H1 (cell line): ENCODE data around the gene SLIT3. TPM values are rescaled to one million over a fixed set of nuclear protein-coding genes. Genes with fewer than 3 reads are reported as not detected.

Experiments used
- ATF2 ChIP-seq: IDR thresholded peaks from 2 replicates; pipeline ENCODE4 v1.6.1; 2012; ENCODE audit warnings: low read length, inconsistent platforms
- CREB1 ChIP-seq: IDR thresholded peaks from 2 replicates; pipeline ENCODE4 v1.6.1; 2012; ENCODE audit warnings: inconsistent platforms
- CTBP2 ChIP-seq: IDR thresholded peaks from 2 replicates; pipeline ENCODE4 v1.7.0; 2011; ENCODE audit warnings: borderline replicate concordance, mild to moderate bottlenecking, moderate library complexity, mixed read lengths, low read length; ENCODE audit not compliant: insufficient read depth, insufficient read length
- MAX ChIP-seq: IDR thresholded peaks from 2 replicates; pipeline ENCODE4 v1.6.1; 2012; ENCODE audit warnings: inconsistent platforms
- NANOG ChIP-seq: IDR thresholded peaks from 2 replicates; pipeline ENCODE4 v1.6.1; 2011; ENCODE audit warnings: low read length, low read depth, mild to moderate bottlenecking, inconsistent platforms; ENCODE audit not compliant: insufficient read depth, poor library complexity, severe bottlenecking
- SP2 ChIP-seq: IDR thresholded peaks from 2 replicates; pipeline ENCODE4 v1.6.1; 2012; ENCODE audit warnings: mild to moderate bottlenecking, low read length, inconsistent platforms
- ZNF274 ChIP-seq: IDR thresholded peaks from 2 replicates; pipeline ENCODE4 v1.7.0; 2012; ENCODE audit warnings: low read length, borderline replicate concordance; ENCODE audit errors: extremely low read depth
- polyA plus RNA-seq, 7 experiments: library from polyadenylated mRNA; depleted of rRNA in 3 of 7; stranded (reverse) in 5 of 7; unstranded in 2 of 7; fragments of >200 nt in 5 of 7; fragments of 200-250 nt in 2 of 7; gene quantifications; 1 replicate in 5 of 7; 2 replicates in 1 of 7; 4 replicates in 1 of 7; pipeline versions ENCODE4 v1.2.1 to v1.2.3, GENCODE V29; 2011 to 2013; ENCODE audit warnings: missing spikeins in 2 of 7, mixed read lengths in 2 of 7
- total RNA-seq: library from RNA; stranded (reverse); fragmentation: NEBNext Ultra II Directional; extraction: Animal tissue kit (Norgen Biotek cat#: 25700); gene quantifications from 2 replicates; pipeline ENCODE4 v1.2.1, GENCODE V29; 2021

Gene SLIT3
- total and polyA plus RNA-seq, 2 of the 8 experiments (the other 6 are each of a cell fraction or from before 2014, with no cell fraction given), result 1.1 to 1.2 TPM

GRCh38 chr5:168969326-168969886, 331.5 kb downstream of the SLIT3 start (continued):
- TF ChIP-seq ATF2, result no peak
- no peak for TF ChIP-seq CREB1
- TF ChIP-seq NANOG, result no peak
- no peak for TF ChIP-seq SP2
- no peak for TF ChIP-seq CTBP2
- no peak for TF ChIP-seq ZNF274
- no peak for TF ChIP-seq MAX
- TF ChIP-seq, all 59 proteins: peak for 0
